HG03103 (cell line): Measurements from ENCODE around the gene ADAMTS17.

ENCODE experiments used
- ATAC-seq: cut with Tn5 transposase; IDR thresholded peaks from one replicate; pipeline ENCODE4 v1.9.1; 2021; ENCODE audit warnings: low read depth; ENCODE audit not compliant: unreplicated experiment

Gene ADAMTS17

DNA sequence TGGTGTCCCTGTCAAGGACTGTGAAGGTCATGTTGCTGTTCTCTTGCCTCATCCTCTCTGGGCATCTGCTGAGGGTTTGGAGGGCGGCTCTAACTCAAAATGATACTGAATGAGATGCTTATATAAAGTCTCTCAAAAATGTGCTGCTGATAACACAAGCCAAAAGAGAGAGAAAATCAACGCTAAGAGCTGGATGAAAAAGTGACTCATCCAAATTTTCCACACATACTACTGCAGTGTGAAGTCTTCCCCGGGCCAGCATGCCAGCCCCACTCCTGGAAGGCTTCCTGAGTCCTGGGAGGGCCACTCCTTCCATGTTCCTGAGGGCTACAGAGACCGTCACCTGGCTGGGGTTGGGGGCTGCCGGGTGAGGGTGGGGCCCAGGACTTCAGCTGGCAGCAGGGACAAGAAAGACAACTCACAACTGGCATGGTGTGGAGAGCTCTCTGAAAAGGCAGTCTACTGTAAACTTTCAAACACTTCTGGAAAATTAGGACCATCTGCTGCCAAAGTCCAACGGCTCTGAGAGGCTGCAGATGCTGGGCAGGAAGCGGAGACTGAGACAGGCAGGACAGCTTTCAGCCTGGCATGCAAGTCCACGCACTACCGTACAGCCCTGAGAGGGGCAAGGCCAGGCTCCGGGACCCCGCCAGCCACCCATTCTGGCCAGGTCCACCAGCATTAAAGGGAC lies 200.3 kb downstream of the ADAMTS17 start:
- ATAC-seq = no peak

GRCh38 chr15:100140527-100141308 lies 201.1 kb downstream of the ADAMTS17 start:
- no peak for ATAC-seq

DNA sequence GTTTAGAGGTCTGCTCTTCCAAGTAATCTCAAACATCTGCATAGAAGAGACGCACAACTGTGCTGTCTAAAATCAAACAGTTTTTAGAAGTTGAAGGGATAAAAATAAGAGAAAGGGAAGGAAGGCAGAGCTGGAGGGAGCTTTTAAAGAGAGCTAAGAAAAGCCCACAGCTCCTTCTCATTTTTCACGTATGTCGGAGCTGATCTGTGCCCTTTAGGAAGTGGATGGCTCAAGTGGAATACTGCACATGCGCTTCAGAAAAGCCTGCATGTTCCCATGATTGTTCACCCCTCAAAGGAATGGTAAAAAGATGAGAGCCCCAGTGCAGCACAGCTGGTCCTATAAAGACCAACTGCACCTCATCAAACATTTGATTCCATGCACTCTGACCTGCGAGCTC lies 207.2 kb downstream of the ADAMTS17 start:
- no peak for ATAC-seq

DNA sequence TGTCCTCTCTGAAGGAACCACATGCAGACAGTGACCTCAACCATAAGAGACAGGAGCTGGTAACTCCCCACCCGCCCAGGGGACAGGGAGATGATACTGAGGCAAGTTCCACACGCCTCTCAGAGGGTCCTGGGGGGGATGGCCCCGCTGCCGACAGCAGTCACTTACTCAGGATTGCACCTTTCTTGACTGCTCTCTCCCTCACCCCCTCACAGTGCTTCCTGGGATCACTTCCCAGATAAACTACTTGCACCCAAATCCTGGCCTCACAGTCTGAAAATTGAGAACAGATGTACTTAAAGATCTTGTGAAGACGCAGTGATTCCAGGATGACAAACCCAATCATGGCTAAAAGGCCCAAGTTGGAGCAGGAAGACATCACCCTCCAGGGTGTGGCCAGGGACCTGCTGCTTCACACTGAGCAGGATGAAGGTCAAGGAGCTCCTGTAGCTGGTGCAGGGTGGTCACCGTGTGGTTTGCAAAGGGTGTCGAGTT lies 207.6 kb downstream of the ADAMTS17 start:
- no peak for ATAC-seq

DNA sequence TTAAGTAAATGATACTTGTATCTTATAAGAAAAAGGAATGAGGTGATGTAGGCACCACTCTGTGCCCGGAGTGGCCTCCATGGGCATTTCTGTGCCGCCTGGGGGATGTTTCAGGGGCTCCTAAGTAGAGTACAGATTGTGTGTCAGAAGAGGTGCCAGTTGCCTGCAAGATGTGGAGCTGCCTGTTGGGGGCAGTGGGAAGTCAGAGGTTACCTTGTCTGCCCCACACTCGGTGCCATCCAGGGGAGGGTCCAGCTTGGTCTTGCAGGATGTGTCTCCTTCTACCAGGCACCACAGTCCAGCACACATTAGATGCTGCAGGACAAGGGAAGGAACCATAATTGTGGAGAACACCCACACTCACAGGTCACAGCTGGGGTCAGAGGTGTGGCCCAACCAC lies 208.8 kb downstream of the ADAMTS17 start:
- ATAC-seq = no peak

DNA sequence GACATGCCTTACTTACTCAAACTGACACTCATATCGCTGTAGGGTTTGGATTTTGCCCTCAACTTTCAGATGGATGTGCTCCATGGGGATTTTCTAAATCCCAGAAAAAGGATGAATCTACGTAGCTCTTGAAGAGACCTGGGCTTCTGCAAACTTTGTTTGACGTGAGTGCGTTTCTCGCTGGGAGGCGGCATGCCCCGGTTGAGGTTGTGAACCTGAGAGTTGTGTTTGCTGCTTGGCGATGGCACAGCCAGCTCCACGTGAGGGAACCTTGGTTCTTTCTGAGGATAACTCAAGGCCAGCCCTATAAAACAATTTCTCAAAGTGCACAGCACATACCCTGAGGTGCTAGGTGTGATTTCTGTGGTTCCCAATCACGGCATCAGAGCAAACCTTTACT lies 209.5 kb downstream of the ADAMTS17 start:
- ATAC-seq = no peak

GRCh38 chr15:100131321-100132224 lies 210.2 kb downstream of the ADAMTS17 start:
- no peak for ATAC-seq

GRCh38 chr15:100129677-100130076 lies 212.1 kb downstream of the ADAMTS17 start:
- no peak for ATAC-seq

DNA sequence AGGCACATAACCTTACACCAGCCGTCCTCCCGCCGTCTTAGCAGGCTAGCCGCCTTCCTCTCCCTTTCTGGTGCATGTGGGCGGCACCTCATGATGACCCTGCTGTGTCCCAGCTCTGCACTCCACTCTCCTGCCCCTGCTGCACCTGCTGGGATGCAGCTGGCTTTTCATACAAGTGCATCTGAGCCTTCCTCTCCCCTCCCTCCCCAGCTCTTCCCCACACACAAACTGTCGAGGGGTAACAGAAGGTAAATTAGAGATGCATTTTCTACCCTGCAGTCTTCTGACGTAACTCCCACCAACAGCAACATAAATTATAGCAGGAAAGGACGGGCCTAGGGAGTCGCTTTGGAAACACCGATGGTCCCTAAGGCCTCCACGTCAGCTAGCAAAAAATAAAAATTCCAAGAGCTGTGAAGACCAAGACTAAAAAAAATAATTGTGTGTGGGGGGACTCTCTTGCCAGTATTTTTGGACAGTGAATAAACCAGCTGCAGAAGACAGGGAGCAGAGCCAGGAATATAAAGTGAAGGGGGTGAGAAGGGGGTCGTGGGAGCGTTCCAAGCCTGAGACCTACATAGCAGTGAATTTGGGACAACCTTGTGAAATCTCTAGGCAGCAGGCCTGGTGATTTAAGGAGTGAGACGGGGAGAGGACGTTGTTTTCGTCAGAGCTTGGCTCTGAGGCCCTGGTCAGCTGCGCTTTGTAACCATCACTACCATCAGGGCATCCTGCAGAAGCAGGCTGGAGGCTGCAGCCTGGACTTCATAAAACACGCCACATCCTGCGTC lies 216.2 kb downstream of the ADAMTS17 start:
- ATAC-seq = no peak

DNA sequence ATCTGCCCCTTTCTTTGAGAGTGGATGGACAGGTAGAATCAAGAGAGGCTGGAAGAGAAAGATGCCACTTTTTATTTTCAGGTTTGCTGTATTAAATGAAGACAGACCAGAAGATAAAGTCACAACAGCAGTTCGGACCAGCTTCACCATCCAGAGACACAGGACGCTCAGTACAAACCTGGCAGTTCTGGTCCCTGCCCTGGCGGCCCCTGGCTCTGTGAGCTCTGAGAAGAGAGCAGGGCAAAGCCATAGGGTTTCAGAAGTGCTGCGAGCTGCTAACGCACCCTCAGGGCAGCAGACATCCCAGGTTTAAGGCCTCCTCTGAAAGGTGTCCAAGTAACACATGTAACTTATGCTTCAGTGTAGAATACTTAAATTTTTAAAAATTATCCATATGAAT lies 216.8 kb downstream of the ADAMTS17 start:
- no peak for ATAC-seq

- ATAC-seq = no peak
Observed at GRCh38 chr15:100124361-100124760, 217.4 kb downstream of the ADAMTS17 start.

GRCh38 chr15:100123611-100124010 lies 218.2 kb downstream of the ADAMTS17 start:
- ATAC-seq = no peak

DNA sequence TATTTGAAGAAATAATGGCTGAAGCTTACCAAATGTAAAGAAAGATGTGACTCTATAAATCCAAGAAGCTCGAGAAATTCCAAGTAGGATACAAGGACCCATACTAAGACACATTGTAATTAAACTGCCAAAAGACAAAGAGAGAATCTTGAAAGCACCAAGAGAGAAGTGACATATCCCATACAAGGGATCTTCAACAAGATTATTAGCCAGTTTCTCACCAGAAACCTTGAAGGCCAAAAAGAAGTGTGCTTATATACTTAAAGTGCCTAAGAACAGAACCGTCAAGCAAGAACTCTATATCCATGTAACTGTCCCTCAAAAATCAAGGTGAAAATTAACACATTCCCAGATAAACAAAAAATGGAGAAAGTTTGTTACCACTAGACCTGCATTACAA lies 220.5 kb downstream of the ADAMTS17 start:
- no peak for ATAC-seq

GRCh38 chr15:100120111-100120510 lies 221.7 kb downstream of the ADAMTS17 start:
- ATAC-seq = no peak

DNA sequence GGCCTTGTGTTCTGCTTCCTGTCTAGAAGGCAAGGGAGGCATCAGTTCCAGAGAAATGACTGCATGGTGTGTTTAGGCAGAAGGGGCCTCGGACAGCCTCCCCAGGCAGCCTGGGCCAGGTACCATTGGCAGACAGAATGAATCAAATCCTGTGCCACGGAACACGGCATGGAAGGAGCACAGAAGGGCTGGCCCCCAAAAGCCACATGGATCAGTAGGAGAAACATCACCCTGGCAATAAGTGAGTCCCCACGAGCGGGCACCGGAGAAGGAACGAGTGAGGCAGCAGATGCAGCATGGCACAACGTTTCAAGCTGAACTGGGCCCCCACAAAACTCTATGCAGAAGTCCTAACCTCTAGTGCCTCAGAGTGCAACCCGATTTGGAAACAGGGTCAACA lies 223.2 kb downstream of the ADAMTS17 start:
- ATAC-seq = no peak

DNA sequence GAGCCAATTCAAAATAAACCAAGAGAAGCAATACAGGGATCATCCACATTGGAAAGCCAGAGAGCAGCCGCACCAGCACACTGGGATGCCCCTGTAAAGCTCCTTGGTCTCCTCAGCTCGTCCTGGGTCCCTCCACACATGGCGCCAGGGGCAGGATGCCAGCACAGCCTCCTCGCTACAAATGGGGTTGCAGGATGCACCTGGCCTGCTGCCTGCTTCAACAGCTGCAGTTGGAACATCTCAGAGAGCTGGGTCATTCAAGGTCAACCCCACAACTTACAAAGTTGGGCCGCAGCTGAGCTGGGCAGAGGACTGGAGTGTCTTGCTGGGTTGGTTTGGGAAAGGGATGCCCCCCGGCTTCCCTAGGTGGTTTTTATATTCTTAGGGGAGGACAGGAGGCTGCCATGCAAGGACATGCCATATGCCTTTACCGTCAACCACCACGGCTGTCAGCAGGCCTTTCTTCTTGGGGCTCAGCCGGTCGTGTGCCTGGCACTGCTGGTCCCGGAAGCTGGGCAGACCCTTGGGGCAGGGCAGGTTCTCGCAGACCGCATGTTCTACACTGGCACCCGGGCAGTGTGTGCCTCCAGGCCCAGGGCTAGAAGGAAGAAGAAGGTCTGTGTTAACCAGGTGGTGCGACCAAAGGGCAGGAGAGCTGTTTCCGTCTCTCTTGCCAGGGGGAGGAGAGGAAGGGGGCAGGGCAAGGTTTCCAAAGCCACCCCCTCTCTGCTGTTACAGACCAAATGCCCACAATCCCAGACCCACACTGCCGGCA lies 225.2 kb downstream of the ADAMTS17 start:
- no peak for ATAC-seq

DNA sequence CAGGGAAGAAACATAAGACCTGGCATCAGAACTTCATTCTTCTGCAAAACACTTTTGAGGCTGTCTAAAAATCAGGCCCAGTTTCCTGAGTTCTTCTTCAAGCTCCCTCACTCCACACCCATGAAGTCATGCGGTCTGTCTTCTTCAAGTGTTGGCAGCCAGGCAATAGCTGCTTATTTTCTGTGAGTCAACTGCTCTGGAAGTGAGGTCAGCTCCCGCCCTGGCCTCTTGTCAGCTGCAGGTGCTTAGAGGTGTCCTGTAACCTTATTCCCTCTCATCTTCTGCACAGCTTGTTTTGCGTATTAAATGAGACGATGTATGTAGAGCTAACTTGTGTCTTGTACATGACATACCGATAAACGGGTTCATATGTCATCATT lies 226.1 kb downstream of the ADAMTS17 start:
- no peak for ATAC-seq

- ATAC-seq = no peak
Observed at GRCh38 chr15:100115066-100115710, 226.6 kb downstream of the ADAMTS17 start.

DNA sequence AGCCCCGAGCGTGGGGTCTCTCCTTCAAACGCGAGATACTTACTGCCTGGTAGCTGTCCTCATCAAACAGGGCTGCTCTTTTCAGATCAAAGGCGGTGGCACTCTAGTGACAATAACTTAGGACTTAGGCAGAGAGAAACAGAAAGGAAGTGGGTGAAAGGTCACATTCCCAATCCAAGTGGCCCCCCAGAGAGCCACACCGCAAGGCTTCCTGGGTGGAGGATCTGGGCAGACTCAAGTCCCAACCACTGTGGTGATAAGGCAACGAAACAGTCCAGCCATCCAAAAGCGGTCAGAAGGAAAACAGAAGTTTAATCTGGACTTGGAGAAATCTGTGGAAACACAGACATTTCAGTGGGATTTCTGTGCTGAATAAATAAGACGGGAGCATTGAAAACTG lies 227.2 kb downstream of the ADAMTS17 start:
- ATAC-seq = no peak
